GM06990 (cell line): ENCODE results near the gene TOGARAM1.
A peak's percentile ranks its signal among the peaks of the same experiment; 100 is the strongest.

Experiments used
- DNase-seq: peaks from one replicate; pipeline ENCODE4 v3.0.0-alpha.2; 2011; ENCODE audit not compliant: insufficient read length; ENCODE audit errors: extremely low read depth
- H3K27me3 ChIP-seq: replicated peaks from 2 replicates; pipeline ENCODE4 v1.6.0; 2011; ENCODE audit warnings: low read length; ENCODE audit not compliant: control insufficient read depth, insufficient read depth
- H3K36me3 ChIP-seq: 2 replicates; pipeline ENCODE4 v1.5.1; 2011; ENCODE audit warnings: low read length; ENCODE audit not compliant: control insufficient read depth, insufficient read depth
- H3K4me3 ChIP-seq: replicated peaks from 2 replicates; pipeline ENCODE4 v1.5.1; 2011; ENCODE audit warnings: low read depth, mild to moderate bottlenecking, control low read depth, low read length
- TF ChIP-seq, protein P1 (sequence below): IDR thresholded peaks from 2 replicates; pipeline ENCODE4 v1.5.1; 2011; ENCODE audit warnings: low read length, control low read depth, mild to moderate bottlenecking, inconsistent platforms; ENCODE audit not compliant: insufficient read depth, poor library complexity, severe bottlenecking

The TOGARAM1 gene

DNA sequence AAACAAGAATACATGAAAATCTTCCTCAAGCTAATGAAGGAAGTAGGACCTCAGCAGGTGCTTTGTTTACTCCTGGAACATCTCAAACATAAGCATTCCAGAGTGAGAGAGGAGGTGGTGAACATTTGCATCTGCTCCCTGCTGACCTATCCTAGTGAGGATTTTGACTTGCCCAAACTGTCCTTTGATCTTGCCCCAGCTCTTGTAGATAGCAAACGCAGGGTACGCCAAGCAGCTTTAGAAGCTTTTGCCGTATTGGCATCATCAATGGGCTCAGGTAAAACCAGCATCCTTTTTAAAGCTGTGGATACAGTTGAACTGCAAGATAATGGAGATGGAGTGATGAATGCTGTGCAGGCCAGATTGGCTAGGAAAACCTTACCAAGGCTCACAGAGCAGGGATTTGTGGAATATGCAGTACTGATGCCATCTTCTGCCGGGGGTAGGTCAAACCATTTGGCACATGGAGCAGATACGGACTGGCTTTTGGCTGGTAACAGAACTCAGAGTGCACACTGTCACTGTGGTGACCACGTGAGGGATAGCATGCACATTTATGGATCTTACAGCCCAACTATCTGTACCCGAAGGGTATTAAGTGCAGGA is 1.9 kb downstream of the TOGARAM1 start:
- DNase-seq: no peak

GRCh38 chr14:44966601-44967336 is 4.8 kb downstream of the TOGARAM1 start:
- TF ChIP-seq, protein P1, sequence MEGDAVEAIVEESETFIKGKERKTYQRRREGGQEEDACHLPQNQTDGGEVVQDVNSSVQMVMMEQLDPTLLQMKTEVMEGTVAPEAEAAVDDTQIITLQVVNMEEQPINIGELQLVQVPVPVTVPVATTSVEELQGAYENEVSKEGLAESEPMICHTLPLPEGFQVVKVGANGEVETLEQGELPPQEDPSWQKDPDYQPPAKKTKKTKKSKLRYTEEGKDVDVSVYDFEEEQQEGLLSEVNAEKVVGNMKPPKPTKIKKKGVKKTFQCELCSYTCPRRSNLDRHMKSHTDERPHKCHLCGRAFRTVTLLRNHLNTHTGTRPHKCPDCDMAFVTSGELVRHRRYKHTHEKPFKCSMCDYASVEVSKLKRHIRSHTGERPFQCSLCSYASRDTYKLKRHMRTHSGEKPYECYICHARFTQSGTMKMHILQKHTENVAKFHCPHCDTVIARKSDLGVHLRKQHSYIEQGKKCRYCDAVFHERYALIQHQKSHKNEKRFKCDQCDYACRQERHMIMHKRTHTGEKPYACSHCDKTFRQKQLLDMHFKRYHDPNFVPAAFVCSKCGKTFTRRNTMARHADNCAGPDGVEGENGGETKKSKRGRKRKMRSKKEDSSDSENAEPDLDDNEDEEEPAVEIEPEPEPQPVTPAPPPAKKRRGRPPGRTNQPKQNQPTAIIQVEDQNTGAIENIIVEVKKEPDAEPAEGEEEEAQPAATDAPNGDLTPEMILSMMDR: no peak
- H3K4me3 ChIP-seq: peak overlapping the region; percentile 22; the same call in 1 of the 2 replicates
- no peaks in the 10 kb centered on the region for H3K36me3 ChIP-seq
- H3K27me3 ChIP-seq: no peaks in the 10 kb centered on the region
- DNase-seq: no peak

More for the DNA sequence above, 1.9 kb downstream of the TOGARAM1 start:
- Histone ChIP-seq H3K27me3 (no peaks in the 10 kb centered on the region), H3K4me3 (peak overlapping the region; percentile 75), H3K36me3 (no peaks in the 10 kb centered on the region)
- TF ChIP-seq, protein P1: no peak

DNA sequence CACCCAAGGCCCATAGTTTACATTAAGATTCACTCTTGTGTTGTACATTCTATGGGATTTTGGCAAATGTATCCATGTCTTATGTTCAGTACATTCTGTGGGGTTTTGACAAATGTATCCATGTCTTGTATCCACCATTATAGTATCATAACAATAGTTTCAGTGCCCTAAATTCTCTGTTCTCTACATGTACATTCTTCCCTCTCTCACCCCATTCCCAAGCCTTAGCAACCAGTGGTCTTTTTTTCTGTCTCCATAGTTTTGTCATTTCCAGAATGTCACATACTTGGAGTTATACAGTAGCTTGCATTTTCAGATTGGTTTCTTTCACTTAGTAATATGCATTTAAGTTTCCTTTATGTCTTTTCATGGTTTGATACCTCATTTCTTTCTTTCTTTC is 6.7 kb downstream of the TOGARAM1 start:
- H3K27me3 ChIP-seq: no peaks in the 10 kb centered on the region
- no peak overlapping the region for H3K4me3 ChIP-seq
- TF ChIP-seq, protein P1: no peak
- H3K36me3 ChIP-seq: no peaks in the 10 kb centered on the region
- DNase-seq: no peak

DNA sequence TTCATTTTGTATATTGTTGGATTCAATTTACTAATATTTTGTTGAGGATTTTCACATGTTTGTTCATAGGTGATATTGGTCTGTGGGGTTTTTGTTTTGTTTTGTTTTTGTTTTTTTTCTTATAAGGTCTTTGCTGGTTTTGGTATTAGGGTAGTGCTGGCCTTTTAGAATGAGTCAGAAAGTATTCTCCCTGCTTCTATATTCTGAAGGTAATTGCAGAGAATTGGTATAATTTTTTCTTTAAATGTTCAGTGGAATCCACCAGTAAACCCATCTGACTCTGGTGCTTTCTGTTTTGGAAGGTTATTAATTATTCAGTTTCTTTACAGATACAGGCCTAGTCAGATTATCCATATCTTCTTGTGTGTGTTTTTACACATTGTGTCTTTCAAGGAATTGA is 8.9 kb downstream of the TOGARAM1 start:
- TF ChIP-seq, protein P1: no peak
- DNase-seq: no peak

GRCh38 chr14:44971459-44971858 is 9.5 kb downstream of the TOGARAM1 start:
- no peak for DNase-seq
- TF ChIP-seq, protein P1: no peak
- Histone ChIP-seq H3K36me3 (no peaks in the 10 kb centered on the region), H3K4me3 (no peak overlapping the region), H3K27me3 (no peaks in the 10 kb centered on the region)

More for the DNA sequence above, 8.9 kb downstream of the TOGARAM1 start:
- H3K4me3 ChIP-seq: no peak overlapping the region
- H3K27me3 ChIP-seq: no peaks in the 10 kb centered on the region
- H3K36me3 ChIP-seq: no peaks in the 10 kb centered on the region
